Keratinocyte (primary cell): ENCODE measurements around the gene BRD7. TPM values are rescaled to one million over a fixed set of nuclear protein-coding genes. Genes with fewer than 3 reads are reported as not detected.

Source experiments
- DNase-seq: peaks from one replicate; pipeline ENCODE4 v3.0.0-alpha.2; 2011; ENCODE audit warnings: low read depth, missing footprints, low spot score
- FAIRE-seq: peaks from 2 replicates; lab custom pipeline; 2011; peaks lifted over from hg19 to GRCh38; lab: Jason Lieb, UNC
- H2AFZ ChIP-seq: 2 replicates; pipeline ENCODE4 v1.6.0; 2012; ENCODE audit warnings: low read length, control low read depth, inconsistent platforms; ENCODE audit not compliant: control insufficient read depth
- H3K27ac ChIP-seq: 2 replicates; pipeline ENCODE4 v1.5.1; 2011; ENCODE audit warnings: low read length; ENCODE audit not compliant: control insufficient read depth, insufficient read depth
- H3K27me3 ChIP-seq: 3 replicates; pipeline ENCODE4 v1.6.0; 2011; ENCODE audit warnings: low read length; ENCODE audit not compliant: control insufficient read depth, insufficient read depth; ENCODE audit errors: extremely low read depth
- H3K36me3 ChIP-seq, 2 experiments: 2 replicates in 1 of 2; 3 replicates in 1 of 2; pipeline ENCODE4 v1.5.1; 2011; ENCODE audit warnings: low read length in 2 of 2, mild to moderate bottlenecking in 1 of 2; ENCODE audit not compliant: control insufficient read depth in 2 of 2, insufficient read depth in 2 of 2; ENCODE audit errors: extremely low read depth in 1 of 2
- H3K4me1 ChIP-seq: 3 replicates; pipeline ENCODE4 v1.5.1; 2011; ENCODE audit warnings: low read length; ENCODE audit not compliant: control insufficient read depth, insufficient read depth; ENCODE audit errors: extremely low read depth
- H3K4me2 ChIP-seq: 3 replicates; pipeline ENCODE4 v1.6.0; 2011; ENCODE audit warnings: low read depth, low read length; ENCODE audit not compliant: control insufficient read depth, insufficient read depth; ENCODE audit errors: extremely low read depth
- H3K4me3 ChIP-seq, 3 experiments: fragments of 200-600 bp in 1 of 3; sonication (generic) in 1 of 3; 2 replicates in 2 of 3; 3 replicates in 1 of 3; pipeline ENCODE4 v1.5.1; 2011 to 2016; ENCODE audit warnings: low read length in 3 of 3, mild to moderate bottlenecking in 3 of 3, control low read depth in 2 of 3, inconsistent platforms in 1 of 3, low read depth in 1 of 3, mixed read lengths in 1 of 3, mixed run types in 1 of 3, moderate library complexity in 1 of 3; ENCODE audit not compliant: control insufficient read depth in 2 of 3, insufficient read depth in 2 of 3; ENCODE audit errors: extremely low read depth in 1 of 3
- H3K79me2 ChIP-seq: 2 replicates; pipeline ENCODE4 v1.6.0; 2012; ENCODE audit warnings: low read length; ENCODE audit not compliant: control insufficient read depth, insufficient read depth
- H3K9ac ChIP-seq: 3 replicates; pipeline ENCODE4 v1.6.0; 2011; ENCODE audit warnings: low read length; ENCODE audit not compliant: control insufficient read depth, insufficient read depth; ENCODE audit errors: extremely low read depth
- H3K9me1 ChIP-seq: 3 replicates; pipeline ENCODE4 v1.6.0; 2011; ENCODE audit warnings: low read length; ENCODE audit not compliant: control insufficient read depth, insufficient read depth; ENCODE audit errors: extremely low read depth
- H3K9me3 ChIP-seq: 2 replicates; pipeline ENCODE4 v1.5.1; 2012; ENCODE audit warnings: low read depth, low read length; ENCODE audit not compliant: control insufficient read depth
- H4K20me1 ChIP-seq: 3 replicates; pipeline ENCODE4 v1.6.0; 2011; ENCODE audit warnings: low read length; ENCODE audit not compliant: control insufficient read depth, insufficient read depth; ENCODE audit errors: extremely low read depth
- CTCF ChIP-seq, 3 experiments: IDR thresholded peaks in 1 of 3; conservative IDR thresholded peaks in 1 of 3; optimal IDR thresholded peaks in 1 of 3; 2 replicates in 2 of 3; 3 replicates in 1 of 3; pipeline versions ENCODE3 to v1.5.1; 2011; ENCODE audit warnings: low read length in 3 of 3, mild to moderate bottlenecking in 3 of 3, moderate library complexity in 2 of 3, control low read depth in 1 of 3, inconsistent platforms in 1 of 3; ENCODE audit not compliant: insufficient read depth in 2 of 3; ENCODE audit errors: extremely low read depth in 1 of 3
- EZH2 ChIP-seq: IDR thresholded peaks from one replicate; pipeline ENCODE4 v1.6.1; 2012; ENCODE audit warnings: inconsistent platforms, mild to moderate bottlenecking, low read length, moderate library complexity
- dilution Hi-C: fragments of 300-500 bp; cut with MboI; formaldehyde crosslinking; loops from one replicate; pipeline ENCODE4 v1.7.0; 2020; ENCODE audit warnings: low sequenced_read_pairs; ENCODE audit not compliant: extremely low pct_ligation_motif_present
- polyA plus RNA-seq, 5 experiments: library from polyadenylated mRNA; depleted of rRNA in 3 of 5; stranded (reverse) in 3 of 5; stranded (forward) in 1 of 5; unstranded in 1 of 5; fragments of >200 nt; gene quantifications; 1 replicate in 1 of 5; 2 replicates in 3 of 5; 3 replicates in 1 of 5; pipeline versions ENCODE4 v1.2.1 to v1.2.3, GENCODE V29; 2011 to 2012; ENCODE audit warnings: missing spikeins in 2 of 5, low read depth in 1 of 5, low replicate concordance in 1 of 5

The BRD7 gene
- polyA plus RNA-seq, 1 donor (not counting 4 experiments of a cell fraction or from before 2014, with no cell fraction given): 66.6 TPM

- dilution Hi-C loops: no loop called here
- no peaks in the 10 kb centered on the region for H3K36me3 ChIP-seq
- H3K27ac ChIP-seq: no peak overlapping the region
- H4K20me1 ChIP-seq: no peaks in the 10 kb centered on the region
- no peak overlapping the region for H3K4me3 ChIP-seq
- no peaks in the 10 kb centered on the region for H3K9me1 ChIP-seq
- H3K79me2 ChIP-seq: peaks cover 18% of the 10 kb centered on the region
- H3K9me3 ChIP-seq: no peaks in the 10 kb centered on the region
- no peak overlapping the region for H3K9ac ChIP-seq
- TF ChIP-seq CTCF (optimal IDR thresholded peaks at IDR 0.05 in 1 of 3, IDR thresholded peaks at IDR 0.05 in 1 of 3, conservative IDR thresholded peaks at IDR 0.05 in 1 of 3; ENCODE audit: extremely low read depth in 1 of 3, insufficient read depth in 2 of 3, low read length in 3 of 3) (no peak), EZH2 (no peak)
- H3K27me3 ChIP-seq: no peaks in the 10 kb centered on the region
- H3K4me2 ChIP-seq: no peak overlapping the region
- no peak for DNase-seq
- H3K4me1 ChIP-seq: peaks cover 9% of the 10 kb centered on the region
- no peak overlapping the region for H2AFZ ChIP-seq
- FAIRE-seq: no peak
Measured at GRCh38 chr16:50371036-50371716, 2.4 kb upstream of the BRD7 start.

GRCh38 chr16:50369133-50369804 lies 481 bp upstream of the BRD7 start:
- Histone ChIP-seq H3K36me3 (peaks cover 4 to 5% of the 10 kb centered on the region in 2 experiments), H3K79me2 (peaks cover 35% of the 10 kb centered on the region), H3K9me1 (no peaks in the 10 kb centered on the region), H3K9ac (no peak overlapping the region), H4K20me1 (no peaks in the 10 kb centered on the region), H3K27ac (no peak overlapping the region), H3K9me3 (no peaks in the 10 kb centered on the region), H3K27me3 (no peaks in the 10 kb centered on the region), H3K4me1 (peaks cover 11% of the 10 kb centered on the region), H3K4me2 (peak overlapping the region; percentile 57), H3K4me3 (peak overlapping the region in 1 of 3 experiments; percentile 47), H2AFZ (peak overlapping the region; percentile 96)
- dilution Hi-C loops: no loop called here
- FAIRE-seq (no peak), DNase-seq (no peak)
- no peak for TF ChIP-seq CTCF (optimal IDR thresholded peaks at IDR 0.05 in 1 of 3, IDR thresholded peaks at IDR 0.05 in 1 of 3, conservative IDR thresholded peaks at IDR 0.05 in 1 of 3; ENCODE audit: extremely low read depth in 1 of 3, insufficient read depth in 2 of 3, low read length in 3 of 3)
- no peak for TF ChIP-seq EZH2
